Activated CD4-positive, CD25-positive, alpha-beta regulatory T cell treated with anti-CD3 and anti-CD28 coated beads, Interleukin-2, amount 50 U/mL, for 24 hours (primary cell): ENCODE measurements around the gene RWDD1.
A peak's percentile ranks its signal among the peaks of the same experiment; 100 is the strongest.

Source experiments
- ATAC-seq, 2 donors: fragments of 150-1000 bp; cut with Tn5 transposase; one replicate each; pipeline ENCODE4 v1.10.0; 2021; ENCODE audit warnings: mild to moderate bottlenecking in 1 of 2, moderate library complexity in 1 of 2

RWDD1 gene

DNA sequence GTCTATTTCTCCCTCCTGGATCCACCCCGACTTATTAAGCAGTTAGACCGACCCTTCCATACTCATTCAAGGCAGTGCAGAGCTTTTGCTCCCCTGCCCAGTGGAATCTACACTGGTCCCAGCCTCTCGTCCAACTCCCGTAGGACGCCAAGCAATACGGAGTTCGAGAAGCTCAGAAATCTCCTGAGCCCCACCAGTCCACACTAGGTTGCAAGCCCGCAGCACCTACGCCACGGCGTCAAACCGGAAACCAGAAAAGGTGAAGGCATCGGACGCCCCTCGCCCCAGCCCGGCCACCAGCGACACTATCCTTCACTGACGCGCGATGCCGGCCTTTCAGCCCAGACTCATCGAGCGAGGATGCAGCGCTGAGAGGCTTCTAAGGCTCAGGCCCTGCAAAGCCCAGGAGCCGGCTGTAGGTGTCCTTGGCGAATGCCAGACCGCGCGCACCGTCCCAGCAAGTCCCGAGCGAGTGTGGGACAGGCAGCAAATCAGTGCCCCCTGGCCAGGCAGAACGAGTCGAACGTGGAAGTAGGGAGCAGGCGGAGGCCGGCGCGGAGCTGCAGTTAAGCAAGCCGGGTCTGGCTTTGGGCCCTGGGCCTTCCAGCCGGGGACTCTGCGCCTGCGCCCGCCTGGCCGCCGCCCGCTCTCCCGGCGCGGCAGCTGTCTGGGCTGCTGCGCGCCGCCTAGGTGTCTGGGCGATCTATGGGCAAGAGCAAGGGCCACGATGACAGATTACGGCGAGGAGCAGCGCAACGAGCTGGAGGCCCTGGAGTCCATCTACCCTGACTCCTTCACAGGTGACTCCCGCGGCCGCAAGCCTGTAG lies at the start of gene RWDD1:
TSS of gene RWDD1 (plus strand) at position 649 of the 827 bp plus-strand sequence. CDS start at position 728, 79 bp downstream.
- peak; percentile 95 to 97 for ATAC-seq

- no peak for ATAC-seq
Measured at GRCh38 chr6:116522896-116523295, 48.4 kb upstream of the RWDD1 start.

DNA sequence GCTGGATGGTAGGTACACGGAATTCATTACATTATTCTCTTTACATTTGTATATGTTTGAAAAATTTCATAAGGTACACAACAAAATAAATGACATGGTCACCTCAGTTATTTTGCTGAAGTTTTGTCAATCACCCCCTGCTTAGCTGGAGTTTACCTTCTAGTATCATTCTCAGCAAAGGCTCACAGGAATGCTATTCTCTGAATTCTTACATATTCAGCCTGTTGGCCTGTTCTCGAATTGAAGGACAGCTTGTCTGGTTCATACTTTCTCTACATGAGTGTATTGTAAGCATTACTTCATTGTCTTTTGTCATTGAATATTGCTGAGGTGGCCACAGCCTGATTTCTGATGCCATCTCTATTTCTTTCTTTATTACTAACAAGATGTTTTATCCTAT lies 47.1 kb upstream of the RWDD1 start:
- ATAC-seq, result no peak

- ATAC-seq, result no peak
Measured at GRCh38 chr6:116528133-116528532, 43.2 kb upstream of the RWDD1 start.

DNA sequence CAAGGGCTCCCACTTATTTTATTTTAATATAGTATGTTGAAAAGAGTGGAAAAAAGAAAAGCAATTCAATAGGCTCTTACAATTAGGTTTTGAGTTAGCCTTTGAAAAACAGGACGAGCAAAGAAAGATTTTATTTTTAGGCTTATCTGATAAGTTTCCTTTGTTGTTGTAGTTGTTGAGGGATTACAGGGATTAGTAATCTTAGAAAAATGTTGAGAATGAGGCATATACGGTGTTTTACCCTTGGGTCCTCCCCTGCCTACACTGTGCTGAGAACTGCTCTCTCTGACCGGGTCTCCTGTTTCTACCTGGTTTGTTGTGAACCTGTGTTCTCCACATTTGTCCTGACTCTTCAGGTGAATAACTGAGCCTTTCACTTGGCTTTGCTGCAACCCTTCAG lies 42.5 kb upstream of the RWDD1 start:
- ATAC-seq, result no peak

- ATAC-seq, result no peak
Measured at GRCh38 chr6:116529466-116530290, 41.6 kb upstream of the RWDD1 start.

GRCh38 chr6:116530436-116530835 lies 40.9 kb upstream of the RWDD1 start:
- ATAC-seq, result no peak

DNA sequence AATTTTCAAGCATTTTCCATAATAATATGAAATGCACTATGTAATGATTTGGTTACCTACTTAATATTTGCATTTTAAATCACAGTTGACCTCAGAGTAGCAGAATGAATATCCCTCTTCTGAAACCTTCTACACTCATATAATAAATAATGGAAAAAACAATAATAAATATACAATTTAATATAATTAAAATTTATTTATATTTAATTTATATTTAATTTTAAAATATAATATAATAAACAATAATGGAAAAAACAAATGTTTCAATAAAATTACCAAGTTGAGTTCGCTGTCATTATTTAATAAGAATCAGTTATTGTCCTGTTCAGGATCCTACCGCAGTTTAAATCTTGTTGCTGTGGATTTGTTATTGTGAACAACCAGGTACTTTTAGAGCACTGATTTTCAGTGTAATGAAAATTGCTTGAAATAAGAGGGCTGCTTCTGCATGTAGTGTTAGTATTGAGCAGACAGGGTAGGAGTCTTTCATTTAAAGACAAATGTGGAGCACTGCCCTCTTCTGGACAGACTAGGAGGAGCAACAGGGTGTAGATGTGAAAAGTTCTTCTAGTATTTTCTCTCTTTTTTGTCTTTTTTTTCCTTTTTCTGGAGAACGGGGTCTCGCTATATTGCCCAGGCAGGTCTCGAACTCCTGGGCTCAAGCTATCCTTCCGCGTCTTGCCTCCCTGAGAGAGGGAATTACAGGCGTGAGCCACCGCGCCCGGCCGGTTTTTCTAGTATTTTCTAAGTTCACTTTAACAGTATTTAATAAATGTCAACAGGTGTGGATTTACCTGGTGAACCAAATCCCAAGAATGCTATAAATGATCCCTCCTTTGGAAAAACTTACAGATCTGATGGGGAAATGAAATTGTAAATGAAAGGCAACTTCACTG lies 39.4 kb upstream of the RWDD1 start:
- peak; percentile 73 to 77 for ATAC-seq

DNA sequence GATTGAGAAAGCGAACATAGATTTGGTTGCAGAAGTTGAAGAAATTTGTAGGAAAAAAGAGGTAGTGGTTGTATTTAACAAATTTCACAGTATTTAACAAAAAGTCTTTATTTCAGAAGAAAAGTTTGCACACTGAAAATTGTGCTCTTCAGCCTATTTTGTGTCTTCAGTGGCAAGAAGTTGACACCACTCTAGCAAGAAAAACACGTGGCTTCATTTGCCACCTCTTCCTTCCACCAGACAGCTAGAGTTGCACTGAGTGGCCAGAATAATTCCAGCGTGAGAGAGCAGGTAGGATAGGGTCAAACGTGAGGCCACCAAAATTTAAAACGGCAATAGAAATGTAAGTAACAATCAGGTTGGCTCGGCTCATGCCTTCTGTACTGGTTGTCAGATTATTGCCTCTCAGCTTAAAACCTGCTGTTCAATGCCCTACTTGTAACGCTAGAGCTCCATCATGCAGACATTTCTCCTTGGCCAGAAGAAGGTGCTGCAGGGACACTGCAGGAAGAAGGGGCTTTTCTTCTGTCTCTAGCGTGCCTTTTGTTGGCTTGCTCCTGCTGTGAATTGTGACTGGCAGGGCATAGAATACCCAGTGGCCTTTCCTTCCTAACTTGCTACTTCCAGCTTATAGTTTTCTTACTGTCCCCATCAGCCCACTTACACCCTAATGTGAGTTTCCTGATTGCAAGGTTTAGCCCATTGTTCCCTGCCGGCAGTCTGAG lies 37.9 kb upstream of the RWDD1 start:
- no peak for ATAC-seq

- no peak for ATAC-seq
Measured at GRCh38 chr6:116535109-116535508, 36.2 kb upstream of the RWDD1 start.

DNA sequence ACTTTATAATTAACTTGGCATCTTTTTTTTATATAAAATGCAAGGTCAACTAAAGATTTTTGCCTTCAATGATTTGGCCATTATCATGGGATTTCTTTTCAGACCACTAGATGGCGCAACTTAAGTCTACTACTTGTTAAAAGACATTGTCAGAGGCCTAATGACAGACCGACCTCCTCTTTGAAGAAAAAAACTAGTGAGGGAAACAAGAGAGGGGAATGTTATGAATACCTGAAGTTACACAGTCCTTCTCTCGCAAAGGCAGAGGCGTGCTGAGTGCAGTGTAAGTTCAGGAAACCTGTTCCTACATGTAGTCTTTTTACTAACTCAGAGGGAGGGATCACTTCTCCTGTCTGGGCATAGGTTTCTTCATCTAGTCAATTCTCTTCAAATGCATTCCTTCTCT lies 35.1 kb upstream of the RWDD1 start:
- ATAC-seq, result no peak

GRCh38 chr6:116542426-116542825 lies 28.9 kb upstream of the RWDD1 start:
- no peak for ATAC-seq

- no peak for ATAC-seq
Measured at GRCh38 chr6:116543149-116543548, 28.2 kb upstream of the RWDD1 start.

GRCh38 chr6:116545651-116546050 lies 25.7 kb upstream of the RWDD1 start, which contains the start of gene TRAPPC3L:
TSS of gene TRAPPC3L (minus strand) at chr6:116545684. CDS start at chr6:116545514, 170 bp downstream.
- no peak for ATAC-seq

GRCh38 chr6:116547358-116547757 lies 23.9 kb upstream of the RWDD1 start:
- no peak for ATAC-seq

- no peak for ATAC-seq
Measured at GRCh38 chr6:116550796-116551195, 20.5 kb upstream of the RWDD1 start.

DNA sequence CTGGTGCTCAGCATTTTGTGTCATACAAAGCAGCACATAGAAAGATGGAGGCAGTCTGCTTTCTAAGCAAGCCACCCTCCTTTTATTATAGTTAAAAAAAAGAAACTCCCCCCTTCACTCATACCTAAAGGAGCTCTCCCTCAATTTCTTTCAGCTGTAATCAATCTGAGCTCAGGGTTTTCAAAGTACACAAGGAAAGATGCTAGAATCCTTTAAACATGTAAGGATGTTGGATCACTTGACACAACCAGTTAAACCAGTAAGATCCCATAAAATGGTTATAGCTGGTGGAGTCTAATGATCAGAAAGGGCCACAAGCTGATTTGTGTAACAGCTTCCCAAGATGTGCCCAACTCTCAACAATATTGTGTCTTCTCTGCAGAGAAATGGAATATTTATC lies 17.9 kb upstream of the RWDD1 start, which contains the start of gene CALHM4:
TSS of gene CALHM4 (plus strand) at position 301 of the 400 bp plus-strand sequence. CDS start at position 344, 43 bp downstream.
- no peak for ATAC-seq

- ATAC-seq, result no peak
Measured at GRCh38 chr6:116556065-116556464, 15.2 kb upstream of the RWDD1 start.

GRCh38 chr6:116556814-116557415 lies 14.4 kb upstream of the RWDD1 start:
- ATAC-seq, result no peak

- no peak for ATAC-seq
Measured at GRCh38 chr6:116557893-116558292, 13.4 kb upstream of the RWDD1 start.

DNA sequence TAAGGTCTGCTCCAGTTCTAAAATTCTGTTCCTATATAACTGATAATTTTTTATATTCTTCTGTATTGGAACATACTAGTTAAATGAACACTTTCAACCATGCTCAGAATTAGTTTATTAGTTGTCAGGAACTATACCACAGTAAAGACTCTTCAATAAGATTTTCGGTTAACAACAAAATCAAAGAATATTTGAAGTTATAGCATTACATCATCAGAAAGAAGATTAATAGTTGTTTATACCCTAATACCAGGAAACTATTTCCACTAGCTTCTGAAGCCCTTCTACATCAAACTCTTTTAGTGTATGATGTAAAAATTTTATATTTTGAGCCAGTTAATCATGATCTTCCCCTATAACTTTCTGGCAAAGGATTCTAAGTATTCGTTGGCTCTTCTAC lies 11.2 kb upstream of the RWDD1 start:
- no peak for ATAC-seq
